ENCODE data around the gene CNTN5.

- TF ChIP-seq, protein P1, sequence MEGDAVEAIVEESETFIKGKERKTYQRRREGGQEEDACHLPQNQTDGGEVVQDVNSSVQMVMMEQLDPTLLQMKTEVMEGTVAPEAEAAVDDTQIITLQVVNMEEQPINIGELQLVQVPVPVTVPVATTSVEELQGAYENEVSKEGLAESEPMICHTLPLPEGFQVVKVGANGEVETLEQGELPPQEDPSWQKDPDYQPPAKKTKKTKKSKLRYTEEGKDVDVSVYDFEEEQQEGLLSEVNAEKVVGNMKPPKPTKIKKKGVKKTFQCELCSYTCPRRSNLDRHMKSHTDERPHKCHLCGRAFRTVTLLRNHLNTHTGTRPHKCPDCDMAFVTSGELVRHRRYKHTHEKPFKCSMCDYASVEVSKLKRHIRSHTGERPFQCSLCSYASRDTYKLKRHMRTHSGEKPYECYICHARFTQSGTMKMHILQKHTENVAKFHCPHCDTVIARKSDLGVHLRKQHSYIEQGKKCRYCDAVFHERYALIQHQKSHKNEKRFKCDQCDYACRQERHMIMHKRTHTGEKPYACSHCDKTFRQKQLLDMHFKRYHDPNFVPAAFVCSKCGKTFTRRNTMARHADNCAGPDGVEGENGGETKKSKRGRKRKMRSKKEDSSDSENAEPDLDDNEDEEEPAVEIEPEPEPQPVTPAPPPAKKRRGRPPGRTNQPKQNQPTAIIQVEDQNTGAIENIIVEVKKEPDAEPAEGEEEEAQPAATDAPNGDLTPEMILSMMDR (IDR thresholded peaks at IDR 0.05): no peak
- TF ChIP-seq POLR2A (IDR thresholded peaks at IDR 0.05): no peak
Measured at GRCh38 chr11:100296051-100296679, 1275.4 kb downstream of the CNTN5 start.
